NCI-H345 treated with DMSO at 0.1 percent for 48 hours (cell line): ENCODE data around the gene IQGAP2.

Experiments used
- DNase-seq: peaks from one replicate; lab custom pipeline; 2025; ENCODE audit not compliant: unreplicated experiment; lab: John Stamatoyannopoulos, UW

IQGAP2 gene

DNA sequence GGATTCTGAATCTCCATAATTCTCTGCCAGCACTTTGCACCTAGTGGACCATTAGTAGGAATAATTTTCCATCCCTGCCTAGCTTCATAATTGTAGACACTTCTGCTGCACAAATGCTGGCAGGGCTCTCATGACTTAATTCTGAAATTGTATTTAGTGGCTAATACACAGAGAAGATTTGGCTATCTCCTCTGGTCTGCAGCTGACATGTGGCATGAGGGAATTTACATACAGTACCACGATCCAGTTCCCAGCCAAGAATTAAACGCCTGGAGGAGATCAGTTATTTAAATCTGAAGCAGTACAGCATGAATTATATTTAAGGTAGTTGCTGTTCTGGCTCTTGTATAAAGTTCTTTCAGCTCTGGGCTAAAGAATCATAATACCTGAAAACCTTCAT lies 46.5 kb downstream of the IQGAP2 start:
- no peak for DNase-seq

DNA sequence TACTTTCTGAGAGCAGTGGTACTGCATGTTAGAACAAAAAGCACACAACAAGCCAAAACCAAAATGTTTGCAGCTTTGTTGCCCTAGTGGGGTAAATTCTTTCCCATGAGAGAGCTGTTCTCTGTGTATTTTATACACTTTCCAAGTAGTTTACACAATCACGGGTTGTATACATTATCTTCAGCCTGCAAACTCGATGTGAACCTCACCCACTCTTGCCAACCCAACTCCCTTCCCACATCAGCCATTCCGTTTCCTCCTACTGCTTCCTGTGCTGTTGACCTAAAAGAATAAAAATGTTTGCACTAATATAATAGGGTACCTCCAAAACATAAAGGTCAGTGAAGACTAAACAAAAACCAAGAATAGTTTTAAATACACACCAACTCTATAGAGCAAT lies 47.0 kb downstream of the IQGAP2 start:
- DNase-seq = no peak

DNA sequence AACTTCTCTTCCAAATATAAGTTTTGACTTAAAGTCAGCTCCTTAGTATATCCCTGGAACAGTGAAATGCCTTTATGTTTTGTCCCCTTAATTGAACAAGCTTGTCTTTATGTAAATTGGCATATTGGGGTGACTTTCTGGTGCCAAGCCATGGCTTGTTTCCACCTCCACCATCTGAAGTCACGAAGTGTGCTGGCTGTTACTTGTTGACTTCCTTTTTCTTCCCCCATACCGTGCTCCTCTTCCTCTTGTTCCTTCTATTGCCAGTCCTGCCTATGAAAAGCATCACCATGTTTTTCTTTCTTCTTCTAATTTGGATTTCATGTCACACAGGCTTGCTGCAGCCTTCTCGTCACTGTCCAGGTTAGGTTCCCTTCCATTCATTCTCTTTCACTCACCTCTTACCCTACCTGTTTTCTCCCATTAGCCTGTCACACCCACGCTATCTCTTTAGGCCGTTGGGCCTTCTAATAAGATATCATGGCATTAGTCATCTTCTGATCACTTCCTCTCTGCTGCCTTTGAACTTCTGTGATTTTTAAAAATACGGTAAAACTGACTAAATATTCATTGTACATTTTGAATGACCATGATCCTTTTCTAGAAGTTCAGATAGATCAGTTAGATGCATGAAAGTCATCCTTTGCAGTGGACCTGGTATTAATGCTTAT lies 48.1 kb downstream of the IQGAP2 start:
- DNase-seq = no peak

DNA sequence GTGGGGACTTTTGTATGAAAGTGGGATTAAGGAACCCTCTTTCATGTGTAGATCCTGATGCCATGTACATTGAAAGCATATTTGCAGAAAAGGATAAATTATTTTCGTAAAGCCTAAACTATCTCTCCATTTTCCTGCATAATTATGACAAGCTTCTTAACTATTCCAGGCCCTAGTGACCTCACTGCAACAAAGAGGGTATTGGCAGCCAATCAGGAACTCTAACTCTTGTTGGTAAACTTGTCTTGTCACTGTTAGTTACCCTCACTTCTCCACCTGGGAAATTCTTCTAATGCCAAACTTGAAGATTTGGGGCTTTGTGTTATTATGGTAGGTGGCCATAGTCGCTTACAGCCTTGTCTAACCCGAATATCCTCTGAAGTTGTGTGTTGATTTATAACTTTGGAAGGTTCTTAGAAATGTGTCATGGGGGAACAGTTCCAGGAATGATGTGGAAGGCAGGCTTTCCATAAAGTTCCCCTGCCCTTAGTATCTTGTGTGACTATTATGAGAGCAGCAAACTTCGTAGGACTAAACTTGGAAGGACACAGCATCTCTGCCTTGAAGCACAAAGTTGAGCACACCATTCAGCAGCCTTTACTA lies 52.5 kb downstream of the IQGAP2 start:
- no peak for DNase-seq

DNA sequence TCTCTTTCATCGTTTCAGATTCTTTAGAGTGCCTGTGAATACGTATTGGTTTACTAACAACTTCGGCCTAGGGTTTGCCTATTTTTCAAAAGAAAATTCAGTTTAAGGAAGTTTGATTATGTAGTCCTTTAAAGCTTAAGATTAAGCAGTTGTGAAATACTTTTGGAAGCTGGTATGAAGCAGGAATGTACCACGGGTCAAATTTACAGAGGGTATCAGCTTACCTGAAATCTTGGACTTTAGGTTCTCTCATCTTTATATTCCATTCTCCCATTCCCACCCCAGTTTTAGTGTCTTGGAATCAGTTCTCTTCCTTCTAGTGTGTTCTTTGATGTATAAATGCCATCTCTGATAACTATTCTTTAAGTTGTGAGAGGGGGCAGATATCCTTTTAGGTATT lies 53.2 kb downstream of the IQGAP2 start:
- DNase-seq = no peak

DNA sequence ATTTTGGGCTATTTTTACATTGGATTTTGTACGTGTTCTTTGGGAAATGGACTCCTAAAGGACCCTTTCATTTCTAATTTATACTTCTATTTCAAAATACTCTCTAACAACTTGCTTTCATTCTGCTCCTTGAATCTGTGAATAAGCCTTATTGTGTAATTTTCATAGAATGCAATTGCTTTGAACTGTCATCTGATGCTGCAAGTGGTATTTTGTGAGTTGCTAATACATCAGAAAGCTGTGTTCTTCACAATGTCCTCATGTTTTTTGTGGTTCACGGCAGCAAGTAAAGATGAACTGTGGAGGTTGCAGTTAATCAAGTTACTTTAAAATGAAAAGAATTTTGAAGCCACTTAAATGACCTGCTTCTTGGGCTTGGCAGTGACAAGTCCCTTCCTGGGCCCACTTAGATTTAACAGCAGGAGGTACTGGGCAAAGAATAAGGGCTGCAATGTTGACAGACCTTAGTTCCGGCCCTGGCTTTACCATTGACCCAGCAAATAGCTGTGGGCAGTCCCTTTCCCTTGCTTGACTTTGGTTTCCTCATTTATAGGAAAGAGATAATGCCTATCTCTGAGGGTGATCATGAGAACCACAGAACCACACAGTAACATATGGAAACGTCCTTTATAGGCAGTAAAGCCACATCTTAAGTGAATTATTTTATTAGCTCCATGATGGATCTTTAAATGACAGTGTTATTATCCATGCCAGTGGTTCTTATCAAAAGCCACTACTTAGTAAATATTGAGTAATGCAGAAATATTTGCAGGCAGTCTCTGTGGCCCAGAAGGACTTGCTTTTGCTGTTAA lies 54.8 kb downstream of the IQGAP2 start:
- DNase-seq = no peak

DNA sequence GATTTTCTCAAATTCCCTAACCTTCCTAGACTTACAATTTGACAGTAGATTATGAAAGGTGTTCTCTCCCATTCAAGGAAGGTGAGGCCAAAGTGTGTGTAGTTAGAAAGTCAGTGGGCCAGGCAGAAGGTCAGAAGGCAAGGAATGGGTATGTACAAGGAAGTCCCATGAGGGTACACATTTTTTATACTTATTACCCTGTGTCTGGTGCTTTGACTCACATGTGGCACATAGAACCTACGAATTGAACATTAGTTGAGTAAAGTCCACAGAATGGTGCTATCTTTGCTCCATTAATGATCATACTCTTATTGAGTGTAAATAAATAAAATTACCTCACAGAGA lies 55.4 kb downstream of the IQGAP2 start:
- no peak for DNase-seq

DNA sequence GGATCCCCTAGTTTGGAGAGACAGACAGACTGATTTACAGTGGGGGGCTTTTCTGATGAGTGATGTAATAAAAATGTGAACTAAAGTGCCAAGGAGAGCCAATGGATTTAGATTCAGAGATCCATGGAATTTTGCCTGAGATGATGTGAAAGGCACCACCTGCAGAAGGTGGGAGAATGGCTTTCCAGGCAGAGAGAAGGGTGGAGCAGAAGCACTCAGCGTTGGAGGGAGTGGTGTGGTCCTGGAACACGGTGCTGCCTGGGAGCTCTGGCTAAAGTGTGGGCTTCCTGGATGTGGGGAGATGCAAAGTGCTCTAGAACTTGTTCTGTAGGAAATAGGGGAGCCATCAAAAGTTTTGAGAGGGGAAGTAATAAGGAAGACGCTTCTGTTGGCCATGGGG lies 57.0 kb downstream of the IQGAP2 start:
- DNase-seq = no peak

DNA sequence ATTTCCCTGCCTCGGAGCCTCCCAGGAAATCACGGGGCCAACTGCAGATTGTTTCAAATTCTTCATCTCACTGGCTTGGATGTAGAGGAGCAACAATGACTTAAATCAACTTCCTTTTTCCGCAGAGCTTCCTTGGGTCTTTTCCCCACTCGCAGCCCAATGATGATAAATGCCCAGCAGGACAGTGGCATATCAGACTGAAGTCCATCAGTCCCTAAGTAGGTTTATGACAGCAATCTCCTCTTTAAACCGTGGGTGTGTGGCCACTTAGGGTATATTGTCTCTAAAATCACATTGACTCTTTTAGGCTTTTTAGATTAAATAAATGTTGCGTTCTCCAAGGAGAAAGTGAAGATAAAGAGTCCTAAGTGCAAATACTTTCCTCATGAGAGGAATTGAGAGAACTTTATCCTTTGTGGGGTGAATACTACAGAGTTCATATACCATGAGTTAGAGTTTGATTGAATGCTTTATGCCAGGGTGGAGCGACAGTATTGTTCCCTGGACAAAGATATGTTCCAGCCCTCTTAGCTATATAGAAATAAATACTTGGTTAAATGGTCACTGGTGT lies 59.1 kb downstream of the IQGAP2 start:
- no peak for DNase-seq

DNA sequence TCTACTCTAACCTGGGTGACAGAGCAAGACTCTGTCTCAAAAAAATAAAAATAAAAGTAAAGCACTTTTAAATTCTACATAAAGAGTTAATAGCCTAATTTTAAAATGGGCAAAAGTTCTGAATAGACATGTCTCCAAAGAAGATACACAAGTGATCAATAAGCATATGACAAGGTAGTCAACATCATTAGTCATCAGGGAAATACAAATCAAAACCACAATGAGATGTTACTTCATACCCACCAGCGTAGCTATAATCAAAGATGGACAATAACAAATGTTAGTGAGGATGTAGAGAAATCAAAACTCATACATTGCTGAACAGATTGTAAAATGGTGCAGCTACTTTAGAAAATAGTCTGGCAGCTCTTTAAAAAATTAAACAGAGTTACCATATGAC lies 64.1 kb downstream of the IQGAP2 start:
- DNase-seq = no peak

DNA sequence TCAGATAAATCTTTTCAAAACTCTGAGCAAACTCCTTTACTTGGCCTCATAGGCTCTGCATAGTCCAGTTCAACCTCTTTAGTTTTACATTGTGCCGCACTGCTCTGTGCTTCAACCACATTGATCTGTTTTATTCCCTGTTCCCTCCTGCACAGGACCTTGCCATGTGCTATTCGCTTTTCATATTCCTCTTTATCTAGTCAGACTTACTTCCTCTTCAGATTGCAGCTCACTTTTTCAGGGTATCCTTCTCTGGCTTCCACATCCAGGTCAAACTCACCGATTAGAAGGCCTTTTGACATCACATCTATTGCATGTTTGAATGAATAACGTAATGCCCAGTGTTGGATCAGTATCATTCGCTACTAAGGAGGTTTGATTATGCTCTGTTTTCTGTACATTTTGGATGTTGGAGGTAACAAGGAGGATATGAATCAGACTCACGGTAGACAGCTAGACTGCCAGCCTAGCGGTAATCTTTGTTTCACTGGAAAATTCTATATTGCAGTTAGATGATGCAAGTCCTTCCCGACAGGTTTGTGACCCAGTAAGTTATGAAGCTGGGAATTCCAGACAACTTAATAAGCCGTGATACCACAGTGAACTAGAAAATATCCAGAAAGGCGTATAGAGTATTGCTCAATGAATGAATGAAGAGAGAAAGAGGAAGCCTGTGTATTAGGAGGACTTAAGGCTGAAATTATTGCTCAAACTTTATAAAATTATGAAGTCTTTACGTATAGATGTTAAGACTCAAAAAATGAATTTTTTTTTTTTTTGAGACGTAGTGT lies 65.7 kb downstream of the IQGAP2 start:
- DNase-seq = no peak

DNA sequence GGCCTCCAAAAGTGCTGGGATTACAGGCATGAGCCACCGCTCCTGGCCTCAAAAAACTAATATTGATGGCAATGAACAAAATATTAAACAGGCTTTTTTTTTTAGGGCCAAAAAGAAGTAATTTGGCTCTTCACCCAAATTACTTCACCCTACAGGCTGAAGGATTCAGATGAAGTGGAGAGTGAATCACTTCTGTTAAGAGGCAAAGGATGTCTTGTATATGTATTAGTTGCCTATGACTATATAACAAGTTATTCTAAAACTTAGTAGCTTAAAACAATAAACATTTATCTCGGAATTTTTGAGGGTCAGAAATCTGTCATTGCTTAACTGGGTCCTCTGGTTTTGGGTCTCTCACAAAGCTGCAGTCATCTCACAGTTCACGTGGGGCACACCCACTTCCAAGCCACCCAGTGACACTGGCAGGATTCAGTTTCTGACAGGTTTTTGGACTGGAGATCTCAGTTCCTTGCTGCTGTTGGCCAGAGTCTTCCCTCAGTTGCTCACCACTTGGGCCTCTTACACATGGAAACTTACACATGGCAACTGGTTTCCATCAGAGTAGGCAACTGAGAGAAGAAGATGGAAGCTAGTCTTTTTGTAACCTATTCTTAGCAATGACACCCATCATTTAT lies 66.7 kb downstream of the IQGAP2 start:
- DNase-seq = no peak

DNA sequence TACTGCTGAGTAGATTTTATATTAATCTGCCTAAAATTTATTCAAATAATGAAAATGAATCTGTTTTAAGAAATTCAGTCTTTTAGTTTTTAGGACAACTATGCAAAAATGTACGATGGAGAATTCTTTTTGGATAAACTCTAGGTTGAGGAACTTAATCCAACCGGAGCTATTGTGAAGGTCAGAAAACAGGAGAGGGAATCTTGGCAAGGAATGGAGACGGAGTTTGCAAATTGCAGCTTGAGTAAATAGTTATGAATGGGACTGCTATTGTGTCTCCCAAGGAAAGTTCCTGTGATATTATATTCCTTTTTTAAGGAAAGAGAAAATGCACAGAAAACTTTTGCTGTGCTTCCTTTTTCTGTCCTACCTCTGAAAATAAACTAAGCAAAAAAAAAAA lies 67.9 kb downstream of the IQGAP2 start:
- DNase-seq = no peak

DNA sequence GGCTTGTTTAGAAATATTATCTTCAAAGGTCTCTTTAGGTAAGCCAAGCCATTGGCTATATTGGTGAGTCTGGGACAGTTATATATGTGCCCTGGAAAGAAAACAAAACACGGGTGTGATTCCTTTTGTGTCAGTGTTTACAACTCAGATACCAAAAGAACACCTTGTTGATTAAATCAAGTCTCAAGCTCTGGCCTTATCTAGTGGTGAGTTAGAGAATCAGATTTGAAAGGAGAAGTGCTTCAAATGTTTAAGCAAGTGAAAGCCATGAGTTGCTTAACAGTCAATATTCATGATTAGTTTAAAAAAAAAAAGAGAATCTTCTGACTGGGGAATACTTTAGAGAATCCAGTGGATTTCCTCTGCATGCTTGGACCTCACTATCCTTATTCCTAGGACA lies 68.3 kb downstream of the IQGAP2 start:
- DNase-seq = no peak

DNA sequence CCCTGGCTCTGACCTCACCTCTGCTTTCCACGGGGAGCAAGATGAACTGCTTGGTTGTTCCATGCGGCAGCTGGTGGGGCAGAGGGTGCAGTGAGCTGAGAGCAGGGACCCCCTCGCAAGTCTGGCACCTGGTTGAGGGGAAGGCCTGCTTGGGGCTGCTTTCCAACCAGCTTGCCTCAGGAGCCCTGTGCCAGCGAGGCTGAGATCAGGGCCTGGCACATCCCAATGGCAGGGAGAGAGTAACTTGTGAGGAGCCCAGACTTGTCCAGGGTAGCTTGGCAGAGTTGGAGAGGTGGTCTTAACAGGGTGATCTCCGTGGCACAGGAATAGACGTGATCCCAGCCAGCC lies 68.9 kb downstream of the IQGAP2 start:
- DNase-seq = no peak

DNA sequence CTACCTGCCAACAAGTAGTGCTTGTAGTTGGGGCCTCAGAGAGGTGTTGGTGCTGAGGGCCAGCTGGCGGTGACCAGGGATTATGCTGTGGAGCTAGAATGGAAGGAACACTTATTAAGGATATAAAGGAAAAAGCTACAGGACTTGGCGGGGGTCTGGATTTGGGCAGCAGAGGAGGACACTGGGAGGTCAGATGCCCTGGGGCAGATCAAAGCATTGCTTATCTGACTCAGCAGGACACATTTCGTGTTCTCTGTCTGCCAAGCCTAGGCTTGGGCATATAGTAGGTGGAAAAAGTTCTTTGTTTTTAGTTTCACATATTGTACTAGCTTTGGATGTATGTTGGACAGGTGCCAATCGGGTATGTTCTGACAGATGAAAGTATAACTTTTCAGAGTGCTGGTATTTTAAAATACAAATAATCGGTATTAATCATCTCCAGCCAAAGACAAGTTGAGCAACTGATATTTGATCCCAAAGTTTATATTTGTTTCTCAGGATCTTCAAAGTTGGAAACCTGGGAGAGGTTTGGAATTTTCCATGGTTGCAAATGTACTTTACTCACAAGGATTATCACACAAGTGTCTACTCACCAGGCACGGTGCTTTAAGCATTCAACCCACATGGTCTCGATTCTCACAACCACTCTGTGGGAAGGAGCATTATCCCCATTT lies 69.4 kb downstream of the IQGAP2 start:
- no peak for DNase-seq

DNA sequence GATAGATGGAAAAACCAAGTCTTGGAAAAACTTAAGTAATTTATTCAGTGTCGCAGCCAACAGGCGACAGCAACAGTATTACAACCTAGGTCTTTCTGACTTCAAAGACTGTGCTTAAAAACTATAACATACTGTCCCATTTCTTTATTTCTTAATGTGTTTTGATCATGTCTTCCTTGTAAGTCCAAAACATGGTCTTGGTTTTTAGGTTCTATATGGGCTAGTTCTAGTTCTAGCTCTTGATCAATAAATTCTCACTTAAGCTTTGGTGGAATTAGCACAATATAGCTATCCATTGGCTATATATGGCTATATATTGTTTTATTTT lies 69.9 kb downstream of the IQGAP2 start:
- no peak for DNase-seq

DNA sequence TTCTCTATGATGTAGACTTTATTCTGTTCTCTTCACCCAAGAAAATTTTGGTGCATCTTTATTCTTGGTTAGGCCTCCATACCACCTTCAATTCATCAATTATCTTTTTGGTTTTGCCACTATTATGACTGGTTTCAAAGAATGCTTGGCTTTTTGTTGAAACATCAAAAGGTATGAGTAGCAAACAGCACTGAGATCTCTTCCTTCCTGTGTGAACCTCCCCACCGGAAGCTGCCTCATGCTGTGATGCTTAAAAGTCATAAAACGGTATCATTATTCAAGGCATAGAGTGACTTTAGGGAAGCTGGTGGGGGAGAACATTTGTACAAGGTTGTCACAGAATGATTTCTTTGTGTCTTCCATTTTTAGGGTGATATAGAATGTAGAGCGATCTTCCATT lies 70.6 kb downstream of the IQGAP2 start:
- DNase-seq = no peak

DNA sequence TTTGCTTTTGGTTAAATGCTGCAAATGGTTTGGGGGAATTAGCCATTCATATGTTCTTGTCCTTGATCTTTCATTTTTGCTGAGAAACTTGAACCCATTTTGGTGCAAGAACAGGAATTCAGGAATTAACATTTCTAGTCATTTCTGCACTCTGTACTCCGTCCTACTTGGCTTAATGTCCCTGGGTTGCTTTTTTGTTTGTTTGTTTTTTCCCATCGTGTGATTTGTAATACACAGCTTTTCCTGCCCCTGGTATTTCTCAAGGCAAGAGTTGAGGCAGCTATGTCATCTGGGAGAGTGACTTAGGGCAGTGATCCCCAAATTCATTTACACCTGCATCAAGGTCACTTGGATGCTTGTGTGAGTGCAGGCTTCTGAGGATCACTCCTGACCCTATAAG lies 71.3 kb downstream of the IQGAP2 start:
- DNase-seq = no peak

DNA sequence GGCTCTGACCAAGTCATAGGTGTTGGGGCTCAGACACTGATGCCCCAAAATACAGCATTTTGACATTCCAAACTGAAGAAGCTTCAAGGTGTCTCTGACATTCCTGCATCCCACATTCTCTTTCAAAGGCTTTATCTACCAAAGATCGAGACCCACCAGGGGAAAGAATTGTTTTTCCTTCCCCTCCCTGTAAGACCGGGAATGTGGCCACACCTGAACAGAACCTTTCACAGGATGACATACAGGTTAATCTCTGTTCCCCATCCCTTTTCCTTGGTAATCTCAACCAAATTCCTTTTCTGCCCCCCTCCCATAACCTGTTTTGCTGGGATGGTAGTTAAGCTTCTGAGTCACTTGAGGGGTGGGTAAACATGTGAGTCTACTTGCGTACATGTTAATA lies 72.3 kb downstream of the IQGAP2 start:
- DNase-seq = no peak

DNA sequence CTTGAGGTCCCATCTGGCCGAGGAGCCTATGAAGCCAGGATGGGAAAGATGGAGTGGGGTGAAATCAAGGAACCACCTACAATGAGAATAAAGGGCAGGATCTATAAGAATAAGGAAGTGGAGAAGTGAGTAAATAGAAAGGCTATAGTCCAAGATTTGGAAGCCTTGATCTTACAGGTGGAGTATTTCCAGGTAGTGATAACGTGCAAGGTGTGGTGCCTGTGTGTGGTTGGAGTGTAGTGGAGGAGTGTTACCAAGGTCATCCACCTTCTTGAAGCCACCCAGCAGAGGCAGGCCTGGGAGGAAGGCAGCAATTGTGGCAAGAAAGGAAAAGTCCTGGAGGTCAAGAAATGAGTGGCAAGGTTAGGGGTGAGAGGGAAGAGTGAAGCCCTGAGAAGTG lies 72.9 kb downstream of the IQGAP2 start:
- no peak for DNase-seq
